Omental fat pad (tissue), 4 donors: ENCODE results near the gene DPP3. TPM values are rescaled to one million over a fixed set of nuclear protein-coding genes. Genes with fewer than 3 reads are reported as not detected.

Experiments
- ATAC-seq: fragments of 150-250 bp; one replicate; pipeline ENCODE4 v1.9.1; 2016; ENCODE audit warnings: mild to moderate bottlenecking, moderate library complexity; ENCODE audit not compliant: low FRiP score
- DNase-seq: peaks from one replicate; pipeline ENCODE4 v3.0.0-alpha.2; 2019; ENCODE audit warnings: low spot score
- CTCF ChIP-seq, 3 donors: fragments of 450-650 bp; IDR thresholded peaks; one replicate each; pipeline ENCODE4 v1.5.1; 2016 to 2017; ENCODE audit warnings: antibody characterized with exemption in 3 of 3, mild to moderate bottlenecking in 3 of 3, moderate library complexity in 2 of 3
- small RNA-seq: library from RNA; depleted of rRNA; stranded (forward); fragments of <200 nt; gene quantifications from one replicate; pipeline ENCODE3, GENCODE V24; 2016
- total RNA-seq, 4 donors: library from RNA; depleted of rRNA; stranded (reverse); fragments of >200 nt; gene quantifications; one replicate each; pipeline ENCODE4 v1.1.0, GENCODE V29; 2016

Gene DPP3
- total RNA-seq, 4 donors from 2014 or later: 13.9 to 23.9 (median 21.0) TPM

GRCh38 chr11:66557733-66558326, 77.6 kb downstream of the DPP3 start:
- TF ChIP-seq CTCF (IDR thresholded peaks at IDR 0.05): no peak
- ATAC-seq (no peak), DNase-seq (no peak)

Small RNA genes within 50 kb of the gene (small RNA-seq; reads per million reads assigned to genes)
- not detected for gene RF00416

Other genes with a start within 250 kb of the DPP3 start
- gene KLC2, start 222.7 kb upstream of the DPP3 start, total RNA-seq: 10 to 100 TPM in 2 of 4 donors, 1 to 10 TPM in 2; 9.5 to 15.9 (median 11.9) TPM
- 100 to 1,000 TPM in 1 of 4 donors, 10 to 100 TPM in 3; 74.0 to 107 (median 87.1) TPM for gene RAB1B, start 211.8 kb upstream of the DPP3 start, total RNA-seq
- gene CNIH2, start 202.3 kb upstream of the DPP3 start, total RNA-seq: not detected
- 100 to 1,000 TPM in 1 of 4 donors, 10 to 100 TPM in 3; 57.1 to 116 (median 63.4) TPM for gene YIF1A, start 191.3 kb upstream of the DPP3 start, total RNA-seq
- 10 to 100 TPM in 1 of 4 donors, 1 to 10 TPM in 2, not detected in 1; 1.6 to 14.8 (median 9.1) TPM for gene TMEM151A, start 188.5 kb upstream of the DPP3 start, total RNA-seq
- gene CD248, start 163.4 kb upstream of the DPP3 start, total RNA-seq: 100 to 1,000 TPM in 1 of 4 donors, 10 to 100 TPM in 3; 43.2 to 107 (median 70.7) TPM
- 10 to 100 TPM in 1 of 4 donors, 1 to 10 TPM in 3; 2.9 to 34.6 (median 3.6) TPM for gene RIN1, start 144.0 kb upstream of the DPP3 start, total RNA-seq
- 10 to 100 TPM; 36.7 to 59.2 (median 42.0) TPM for gene BRMS1, start 135.3 kb upstream of the DPP3 start, total RNA-seq
- 10 to 100 TPM; 13.3 to 37.1 (median 21.1) TPM for gene B4GAT1, start 132.8 kb upstream of the DPP3 start, total RNA-seq
- 1 to 10 TPM; 2.7 to 7.4 (median 5.0) TPM for gene SLC29A2, start 108.7 kb upstream of the DPP3 start, total RNA-seq
- gene NPAS4, start 59.4 kb upstream of the DPP3 start, total RNA-seq: under 1 TPM in 1 of 4 donors, not detected in 3; 0.19 TPM
- gene MRPL11, start 41.6 kb upstream of the DPP3 start, total RNA-seq: 10 to 100 TPM; 29.2 to 38.0 (median 32.3) TPM
- 10 to 100 TPM in 2 of 4 donors, 1 to 10 TPM in 2; 9.2 to 16.3 (median 12.5) TPM for gene PELI3, start 13.5 kb upstream of the DPP3 start, total RNA-seq
- gene BBS1, start 30.2 kb downstream of the DPP3 start, total RNA-seq: 10 to 100 TPM; 35.5 to 71.9 (median 37.9) TPM
- 10 to 100 TPM; 12.1 to 18.7 (median 13.0) TPM for gene ZDHHC24, start 65.6 kb downstream of the DPP3 start, total RNA-seq
- not detected for gene ACTN3, start 66.5 kb downstream of the DPP3 start, total RNA-seq
- 100 to 1,000 TPM in 2 of 4 donors, 10 to 100 TPM in 2; 82.8 to 110 (median 96.5) TPM for gene CTSF, start 88.2 kb downstream of the DPP3 start, total RNA-seq
- under 1 TPM in 2 of 4 donors, not detected in 2; 0.19 to 0.28 TPM for gene CCDC87, start 112.6 kb downstream of the DPP3 start, total RNA-seq
- 10 to 100 TPM; 19.0 to 42.4 (median 21.7) TPM for gene CCS, start 112.8 kb downstream of the DPP3 start, total RNA-seq
- 10 to 100 TPM; 38.3 to 74.2 (median 55.7) TPM for gene RBM14, start 136.2 kb downstream of the DPP3 start, total RNA-seq
- 10 to 100 TPM; 63.1 to 90.8 (median 78.3) TPM for gene RBM4, start 158.3 kb downstream of the DPP3 start, total RNA-seq
- 10 to 100 TPM in 3 of 4 donors, 1 to 10 TPM in 1; 7.8 to 13.9 (median 11.2) TPM for gene RBM4B, start 197.5 kb downstream of the DPP3 start, total RNA-seq
- 10 to 100 TPM in 2 of 4 donors, 1 to 10 TPM in 2; 1.6 to 14.4 (median 8.6) TPM for gene SPTBN2, start 248.8 kb downstream of the DPP3 start, total RNA-seq